Measurements from ENCODE around the gene SLC16A2.

GRCh38 chrX:74395556-74395955, 25.7 kb upstream of the SLC16A2 start:
- TF ChIP-seq, protein P1, sequence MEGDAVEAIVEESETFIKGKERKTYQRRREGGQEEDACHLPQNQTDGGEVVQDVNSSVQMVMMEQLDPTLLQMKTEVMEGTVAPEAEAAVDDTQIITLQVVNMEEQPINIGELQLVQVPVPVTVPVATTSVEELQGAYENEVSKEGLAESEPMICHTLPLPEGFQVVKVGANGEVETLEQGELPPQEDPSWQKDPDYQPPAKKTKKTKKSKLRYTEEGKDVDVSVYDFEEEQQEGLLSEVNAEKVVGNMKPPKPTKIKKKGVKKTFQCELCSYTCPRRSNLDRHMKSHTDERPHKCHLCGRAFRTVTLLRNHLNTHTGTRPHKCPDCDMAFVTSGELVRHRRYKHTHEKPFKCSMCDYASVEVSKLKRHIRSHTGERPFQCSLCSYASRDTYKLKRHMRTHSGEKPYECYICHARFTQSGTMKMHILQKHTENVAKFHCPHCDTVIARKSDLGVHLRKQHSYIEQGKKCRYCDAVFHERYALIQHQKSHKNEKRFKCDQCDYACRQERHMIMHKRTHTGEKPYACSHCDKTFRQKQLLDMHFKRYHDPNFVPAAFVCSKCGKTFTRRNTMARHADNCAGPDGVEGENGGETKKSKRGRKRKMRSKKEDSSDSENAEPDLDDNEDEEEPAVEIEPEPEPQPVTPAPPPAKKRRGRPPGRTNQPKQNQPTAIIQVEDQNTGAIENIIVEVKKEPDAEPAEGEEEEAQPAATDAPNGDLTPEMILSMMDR (IDR thresholded peaks at IDR 0.05): no peak
- no peak for TF ChIP-seq REST (IDR thresholded peaks at IDR 0.05; ENCODE audit: insufficient read depth in 1 of 2, low read depth in 2 of 2, low read length in 1 of 2)

All from Panc1 (cell line).